Measurements from ENCODE around the gene SRSF10. TPM values are rescaled to one million over a fixed set of nuclear protein-coding genes. Genes with fewer than 3 reads are reported as not detected.

Gene SRSF10
- total and polyA plus RNA-seq, 9 of the 15 experiments (the other 6 are each of a cell fraction or from before 2014, with no cell fraction given): 154 to 264 (median 205) TPM

GRCh38 chr1:23964790-23965740 is 15.1 kb downstream of the SRSF10 start:
- Histone ChIP-seq H3K9me1 (ENCODE audit: control insufficient read depth, insufficient read depth, low read length) (no peaks in the 10 kb centered on the region), H3K4me2 (ENCODE audit: insufficient read depth, low read length) (no peak overlapping the region), H3K36me3 (ENCODE audit: control insufficient read depth, insufficient read depth, low read length) (peaks cover 93% of the 10 kb centered on the region), H3K27me3 (ENCODE audit: control insufficient read depth in 2 of 2, insufficient read depth in 2 of 2, low read length in 2 of 2) (no peaks in the 10 kb centered on the region), H3K4me3 (no peak overlapping the region), H4K20me1 (replicated peaks; ENCODE audit: control insufficient read depth, insufficient read depth, low read length) (peaks cover 17% of the 10 kb centered on the region; the same call in 1 of the 2 replicates), H3K9ac (ENCODE audit: insufficient read depth in 1 of 2, low read depth in 2 of 2, low read length in 2 of 2) (no peak overlapping the region; a peak in 1 of 4 replicates), H3K9me3 (replicated peaks; ENCODE audit: control insufficient read depth, insufficient read depth, low read depth, low read length) (no peaks in the 10 kb centered on the region), H2AFZ (ENCODE audit: low read depth, low read length) (no peak overlapping the region), H3K79me2 (ENCODE audit: control insufficient read depth, insufficient read depth, low read length) (peaks cover 64% of the 10 kb centered on the region), H3K27ac (ENCODE audit: extremely low read depth, low read depth, low read length) (peak overlapping the region; percentile 27; the same call in 1 of the 3 replicates), H3K4me1 (replicated peaks in 1 of 2; ENCODE audit: control insufficient read depth in 2 of 2, insufficient read depth in 2 of 2, low read length in 2 of 2) (peaks cover 0 to 11% of the 10 kb centered on the region in 2 experiments; a peak in 3 of 5 replicates)
- intact Hi-C loops (cut with micrococcal nuclease) (no loop called here), in situ Hi-C loops (cut with MboI) (no loop called here)
- no TSS peak for BruUV-seq (replicated peaks)
- 40% methylated on average over 5 of the region's 5 CpGs for WGBS (ENCODE audit: insufficient coverage, low coverage, missing lambda C conversion rate)
- CTCF ChIA-PET (ENCODE audit: low intra/inter-chr PET ratio): no interaction called here
- DNase-seq (ENCODE audit: extremely low read depth in 1 of 4, low spot score in 3 of 4): no peak
- peak; percentile 33 for ATAC-seq
- POLR2A ChIA-PET: interaction anchor here (0.6 to 8.0 kb wide), 5 partner anchors 9 to 183 kb away, joined by 3 to 82 read pairs (median 5); partner anchors contain the start of gene SRSF10
- no peak for FAIRE-seq
- TF ChIP-seq KDM5B (IDR thresholded peaks at IDR 0.05; ENCODE audit: insufficient replicate concordance, low read depth, low read length) (peak; percentile 42), THRAP3 (IDR thresholded peaks at IDR 0.05; ENCODE audit: borderline replicate concordance) (0 out of 2 replicates have a peak, but pooled peaks have one; percentile 20), ELF1 (tag; IDR thresholded peaks at IDR 0.05) (0 out of 2 replicates have a peak, but pooled peaks have one; percentile 15), RBM25 (IDR thresholded peaks at IDR 0.05; ENCODE audit: low read depth, low read length, severe bottlenecking) (peak; percentile 66), SMARCA4 (IDR thresholded peaks at IDR 0.05) (peak; percentile 60; the same call in 1 of the 2 replicates), GATAD2A (IDR thresholded peaks at IDR 0.05) (no peak), POLR2A (conservative IDR thresholded peaks at IDR 0.05) (peak; percentile 50), SPI1 (IDR thresholded peaks at IDR 0.05; ENCODE audit: borderline replicate concordance, low read depth, low read length) (0 out of 2 replicates have a peak, but pooled peaks have one; percentile 61), KLF10 (CRISPR knock-in tag; IDR thresholded peaks at IDR 0.05) (0 out of 2 replicates have a peak, but pooled peaks have one; percentile 63), ZNF79 (CRISPR knock-in tag; IDR thresholded peaks at IDR 0.05; ENCODE audit: low read depth) (no peak), TEAD4 (IDR thresholded peaks at IDR 0.05; ENCODE audit: low read length) (peak; percentile 45; the same call in 1 of the 2 replicates), TEAD4 (CRISPR knock-in tag; IDR thresholded peaks at IDR 0.05; ENCODE audit: borderline replicate concordance) (no peak), JUND (IDR thresholded peaks at IDR 0.05; ENCODE audit: borderline replicate concordance, low read depth, low read length) (peak; percentile 13; the same call in 1 of the 2 replicates), JUND (tag; IDR thresholded peaks at IDR 0.05; ENCODE audit: borderline replicate concordance, low read depth, low read length) (no peak), DPF2 (IDR thresholded peaks at IDR 0.05) (peak; percentile 62; the same call in 1 of the 2 replicates), TAL1 (IDR thresholded peaks at IDR 0.05) (peak; percentile 43; the same call in 1 of the 2 replicates), TCF3 (CRISPR knock-in tag; IDR thresholded peaks at IDR 0.05) (peak; percentile 40; the same call in 1 of the 2 replicates), OTX1 (CRISPR knock-in tag; IDR thresholded peaks at IDR 0.05) (0 out of 2 replicates have a peak, but pooled peaks have one; percentile 51), EP300 (IDR thresholded peaks at IDR 0.05; ENCODE audit: low read length) (peak; percentile 42; the same call in 1 of the 2 replicates), PYGO2 (tag; IDR thresholded peaks at IDR 0.05) (no peak)

Data from K562 (cell line).